Gastroesophageal sphincter (tissue), 3 donors: Measurements from ENCODE around the gene IL1RL1.

ENCODE experiments used
- EP300 ChIP-seq: sonication (generic); formaldehyde crosslinking; IDR thresholded peaks from one replicate; pipeline ENCODE4 v1.6.1; 2017; ENCODE audit warnings: antibody characterized with exemption, mild to moderate bottlenecking
- POLR2AphosphoS5 ChIP-seq: sonication (generic); formaldehyde crosslinking; IDR thresholded peaks from one replicate; pipeline ENCODE4 v1.6.1; 2017; ENCODE audit warnings: antibody characterized with exemption
- TF ChIP-seq, protein P1 (sequence below), 4 experiments: fragments of 200-600 bp in 2 of 4; fragments of 450-650 bp in 2 of 4; sonication (generic) in 1 of 4; IDR thresholded peaks; one replicate each; pipeline ENCODE4 v1.5.1; 2017 to 2019; ENCODE audit warnings: antibody characterized with exemption in 4 of 4, mild to moderate bottlenecking in 2 of 4, moderate library complexity in 2 of 4

DNA sequence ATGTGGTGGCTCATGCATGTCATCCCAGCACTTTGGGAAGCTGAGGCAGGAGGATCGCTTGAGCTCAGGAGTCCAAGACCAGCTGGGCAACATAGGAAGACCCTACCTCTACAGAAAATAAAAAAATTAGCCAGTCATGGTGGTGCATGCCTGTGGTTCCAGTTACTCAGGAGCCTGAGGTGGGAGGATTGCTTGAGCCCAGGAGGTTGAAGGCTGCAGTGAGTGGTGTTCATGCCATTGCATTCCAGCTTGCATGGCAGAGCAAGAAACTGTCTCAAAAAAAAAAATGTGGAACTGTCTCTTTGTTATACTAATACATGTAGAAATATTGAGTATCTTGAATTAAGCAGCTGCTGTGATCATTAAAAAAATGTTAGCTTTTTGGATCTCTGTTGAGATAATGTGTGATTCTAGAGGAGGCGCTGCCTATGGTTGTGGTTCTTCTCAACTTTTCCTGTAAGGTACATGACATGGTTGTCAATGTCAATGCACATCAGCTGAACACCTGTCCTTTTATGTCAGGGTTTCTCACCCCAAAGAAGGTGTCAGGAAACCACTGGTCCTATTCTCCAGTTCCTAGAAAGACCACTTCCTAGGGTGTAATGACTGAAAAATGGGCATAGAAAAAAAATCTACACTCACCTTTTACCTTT lies 34.7 kb upstream of the IL1RL1 start:
- TF ChIP-seq, protein P1, sequence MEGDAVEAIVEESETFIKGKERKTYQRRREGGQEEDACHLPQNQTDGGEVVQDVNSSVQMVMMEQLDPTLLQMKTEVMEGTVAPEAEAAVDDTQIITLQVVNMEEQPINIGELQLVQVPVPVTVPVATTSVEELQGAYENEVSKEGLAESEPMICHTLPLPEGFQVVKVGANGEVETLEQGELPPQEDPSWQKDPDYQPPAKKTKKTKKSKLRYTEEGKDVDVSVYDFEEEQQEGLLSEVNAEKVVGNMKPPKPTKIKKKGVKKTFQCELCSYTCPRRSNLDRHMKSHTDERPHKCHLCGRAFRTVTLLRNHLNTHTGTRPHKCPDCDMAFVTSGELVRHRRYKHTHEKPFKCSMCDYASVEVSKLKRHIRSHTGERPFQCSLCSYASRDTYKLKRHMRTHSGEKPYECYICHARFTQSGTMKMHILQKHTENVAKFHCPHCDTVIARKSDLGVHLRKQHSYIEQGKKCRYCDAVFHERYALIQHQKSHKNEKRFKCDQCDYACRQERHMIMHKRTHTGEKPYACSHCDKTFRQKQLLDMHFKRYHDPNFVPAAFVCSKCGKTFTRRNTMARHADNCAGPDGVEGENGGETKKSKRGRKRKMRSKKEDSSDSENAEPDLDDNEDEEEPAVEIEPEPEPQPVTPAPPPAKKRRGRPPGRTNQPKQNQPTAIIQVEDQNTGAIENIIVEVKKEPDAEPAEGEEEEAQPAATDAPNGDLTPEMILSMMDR (IDR thresholded peaks at IDR 0.05) = no peak
- no peak for TF ChIP-seq POLR2AphosphoS5
- no peak for TF ChIP-seq EP300
